PC-9 (cell line): Measurements from ENCODE around the gene NID2.

Experiments
- CTCF ChIP-seq: fragments of 200-600 bp; sonication (generic); conservative IDR thresholded peaks from 2 replicates; pipeline ENCODE4 v1.6.1; 2017; ENCODE audit warnings: mixed run types, antibody characterized with exemption, mild to moderate bottlenecking, moderate library complexity
- EZH2 ChIP-seq: fragments of 200-600 bp; sonication (generic); IDR thresholded peaks from 2 replicates; pipeline ENCODE4 v1.8.0; 2017; ENCODE audit warnings: antibody characterized with exemption, low read depth

GRCh38 chr14:52026017-52026660, 42.7 kb downstream of the NID2 start:
- TF ChIP-seq CTCF: no peak
- TF ChIP-seq EZH2: no peak
